ENCODE data around the gene RPS5. TPM values are rescaled to one million over a fixed set of nuclear protein-coding genes. Genes with fewer than 3 reads are reported as not detected.

Gene RPS5
- total RNA-seq, 1 donor from 2014 or later = 1,938 TPM

DNA sequence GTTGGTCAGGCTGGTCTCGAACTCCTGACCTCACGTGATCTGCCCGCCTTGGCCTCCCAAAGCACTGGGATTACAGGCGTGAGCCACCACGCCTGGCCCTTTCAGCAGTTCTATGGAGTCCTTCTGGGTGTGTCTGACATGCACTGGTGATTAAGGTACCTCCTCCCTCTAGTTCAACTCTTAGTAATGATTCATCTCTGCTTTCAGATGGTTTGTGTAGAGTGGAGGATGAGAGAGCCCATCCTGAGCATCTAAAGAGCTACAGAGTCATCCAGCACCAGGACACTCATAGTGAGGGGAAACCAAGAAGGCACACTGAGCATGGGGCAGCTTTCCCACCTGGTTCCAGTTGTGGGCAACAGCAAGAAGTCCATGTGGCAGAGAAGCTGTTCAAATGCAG lies 29.5 kb downstream of the RPS5 start:
- no peaks in the 10 kb centered on the region for H3K27me3 ChIP-seq
- H3K36me3 Mint-ChIP-seq = peaks cover 59% of the 10 kb centered on the region
- H2AFZ ChIP-seq (replicated peaks) = no peak overlapping the region
- no peak overlapping the region for H3K4me3 Mint-ChIP-seq
- H3K4me1 ChIP-seq = no peaks in the 10 kb centered on the region
- no peaks in the 10 kb centered on the region for H3K4me1 Mint-ChIP-seq
- peaks cover 20% of the 10 kb centered on the region for H3K9me3 Mint-ChIP-seq
- no peak overlapping the region for H3K9ac ChIP-seq
- peaks cover 7% of the 10 kb centered on the region for H3K27me3 Mint-ChIP-seq (ENCODE audit: insufficient read depth, low read depth)
- H3K27ac Mint-ChIP-seq = no peak overlapping the region
- no peaks in the 10 kb centered on the region for H4K20me1 ChIP-seq (ENCODE audit: low read depth)
- no peak overlapping the region for H3K4me3 ChIP-seq
- TF ChIP-seq, protein P1, sequence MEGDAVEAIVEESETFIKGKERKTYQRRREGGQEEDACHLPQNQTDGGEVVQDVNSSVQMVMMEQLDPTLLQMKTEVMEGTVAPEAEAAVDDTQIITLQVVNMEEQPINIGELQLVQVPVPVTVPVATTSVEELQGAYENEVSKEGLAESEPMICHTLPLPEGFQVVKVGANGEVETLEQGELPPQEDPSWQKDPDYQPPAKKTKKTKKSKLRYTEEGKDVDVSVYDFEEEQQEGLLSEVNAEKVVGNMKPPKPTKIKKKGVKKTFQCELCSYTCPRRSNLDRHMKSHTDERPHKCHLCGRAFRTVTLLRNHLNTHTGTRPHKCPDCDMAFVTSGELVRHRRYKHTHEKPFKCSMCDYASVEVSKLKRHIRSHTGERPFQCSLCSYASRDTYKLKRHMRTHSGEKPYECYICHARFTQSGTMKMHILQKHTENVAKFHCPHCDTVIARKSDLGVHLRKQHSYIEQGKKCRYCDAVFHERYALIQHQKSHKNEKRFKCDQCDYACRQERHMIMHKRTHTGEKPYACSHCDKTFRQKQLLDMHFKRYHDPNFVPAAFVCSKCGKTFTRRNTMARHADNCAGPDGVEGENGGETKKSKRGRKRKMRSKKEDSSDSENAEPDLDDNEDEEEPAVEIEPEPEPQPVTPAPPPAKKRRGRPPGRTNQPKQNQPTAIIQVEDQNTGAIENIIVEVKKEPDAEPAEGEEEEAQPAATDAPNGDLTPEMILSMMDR (IDR thresholded peaks at IDR 0.05) = no peak
- no peak for TF ChIP-seq EZH2phosphoT487 (IDR thresholded peaks at IDR 0.05)
- TF ChIP-seq EZH2 (IDR thresholded peaks at IDR 0.05) = no peak
- no peaks in the 10 kb centered on the region for H3K36me3 ChIP-seq
- H3K4me2 ChIP-seq = no peak overlapping the region
- no peaks in the 10 kb centered on the region for H3K9me3 ChIP-seq (ENCODE audit: low read depth)
- no peak overlapping the region for H3K27ac ChIP-seq
- no peaks in the 10 kb centered on the region for H3F3A ChIP-seq (ENCODE audit: low read depth)
- no peak for DNase-seq (ENCODE audit: low spot score)
- H3K79me2 ChIP-seq (ENCODE audit: low read depth) = no peaks in the 10 kb centered on the region

DNA sequence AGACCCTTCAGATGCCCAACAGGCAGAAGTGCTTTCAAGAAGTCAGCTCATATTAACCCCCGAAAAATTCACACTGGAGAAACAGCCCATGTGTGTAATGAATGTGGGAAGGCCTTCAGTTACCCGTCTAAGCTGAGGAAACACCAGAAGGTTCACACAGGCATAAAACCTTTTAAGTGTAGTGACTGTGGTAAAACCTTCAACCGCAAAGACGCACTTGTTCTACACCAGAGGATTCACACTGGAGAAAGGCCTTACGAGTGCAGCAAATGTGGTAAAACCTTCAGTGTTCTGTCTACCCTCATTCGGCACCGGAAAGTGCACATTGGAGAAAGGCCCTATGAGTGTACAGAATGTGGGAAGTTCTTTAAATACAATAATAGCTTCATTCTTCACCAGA lies 30.0 kb downstream of the RPS5 start:
- Mint-ChIP-seq H3K4me1 (no peaks in the 10 kb centered on the region), H3K27me3 (ENCODE audit: insufficient read depth, low read depth) (peaks cover 7% of the 10 kb centered on the region)
- TF ChIP-seq, protein P1 (IDR thresholded peaks at IDR 0.05) = no peak
- TF ChIP-seq EZH2phosphoT487 (IDR thresholded peaks at IDR 0.05) (no peak), EZH2 (IDR thresholded peaks at IDR 0.05) (no peak)

GRCh38 chr19:58428617-58429016 lies 41.5 kb downstream of the RPS5 start:
- no peak overlapping the region for H3K27ac ChIP-seq
- Mint-ChIP-seq H3K9me3 (peaks cover 48% of the 10 kb centered on the region), H3K4me1 (no peaks in the 10 kb centered on the region), H3K27ac (no peak overlapping the region), H3K4me3 (no peak overlapping the region), H3K27me3 (ENCODE audit: insufficient read depth, low read depth) (peaks cover 2% of the 10 kb centered on the region), H3K36me3 (peaks cover 61% of the 10 kb centered on the region)
- no peak overlapping the region for H3K9ac ChIP-seq
- no peaks in the 10 kb centered on the region for H3K9me3 ChIP-seq (ENCODE audit: low read depth)
- no peaks in the 10 kb centered on the region for H3F3A ChIP-seq (ENCODE audit: low read depth)
- H3K79me2 ChIP-seq (ENCODE audit: low read depth) = no peaks in the 10 kb centered on the region
- no peak for DNase-seq (ENCODE audit: low spot score)
- no peak overlapping the region for H3K4me3 ChIP-seq
- H3K36me3 ChIP-seq = no peaks in the 10 kb centered on the region
- no peak overlapping the region for H2AFZ ChIP-seq (replicated peaks)
- TF ChIP-seq EZH2phosphoT487 (IDR thresholded peaks at IDR 0.05) = no peak
- TF ChIP-seq, protein P1 (IDR thresholded peaks at IDR 0.05) = no peak
- TF ChIP-seq EZH2 (IDR thresholded peaks at IDR 0.05) = no peak
- no peaks in the 10 kb centered on the region for H3K27me3 ChIP-seq
- H4K20me1 ChIP-seq (ENCODE audit: low read depth) = no peaks in the 10 kb centered on the region
- no peaks in the 10 kb centered on the region for H3K4me1 ChIP-seq
- H3K4me2 ChIP-seq = no peak overlapping the region

More for the DNA sequence above, 30.0 kb downstream of the RPS5 start:
- no peak overlapping the region for H3K4me2 ChIP-seq
- no peaks in the 10 kb centered on the region for H3K79me2 ChIP-seq (ENCODE audit: low read depth)
- H3K36me3 ChIP-seq = no peaks in the 10 kb centered on the region
- no peaks in the 10 kb centered on the region for H3K9me3 ChIP-seq (ENCODE audit: low read depth)
- H3K27me3 ChIP-seq = no peaks in the 10 kb centered on the region
- no peak overlapping the region for H2AFZ ChIP-seq (replicated peaks)
- no peaks in the 10 kb centered on the region for H3F3A ChIP-seq (ENCODE audit: low read depth)
- DNase-seq (ENCODE audit: low spot score) = no peak
- H3K9ac ChIP-seq = no peak overlapping the region
- H3K4me1 ChIP-seq = no peaks in the 10 kb centered on the region
- H3K4me3 ChIP-seq = no peak overlapping the region
- no peak overlapping the region for H3K27ac ChIP-seq
- Mint-ChIP-seq H3K27ac (no peak overlapping the region), H3K36me3 (peaks cover 59% of the 10 kb centered on the region), H3K9me3 (peaks cover 20% of the 10 kb centered on the region), H3K4me3 (peak overlapping the region; percentile 15)
- no peaks in the 10 kb centered on the region for H4K20me1 ChIP-seq (ENCODE audit: low read depth)
